ENCODE results near the gene MIPEP. TPM values are rescaled to one million over a fixed set of nuclear protein-coding genes. Genes with fewer than 3 reads are reported as not detected.

MIPEP gene
- total and polyA plus RNA-seq, 2 donors (not counting 1 experiment from before 2014, with no cell fraction given), result 90.0 to 92.5 TPM

- no peaks in the 10 kb centered on the region for H4K20me1 ChIP-seq (ENCODE audit: control insufficient read depth, extremely low read depth, insufficient read depth, low read length)
- no peak overlapping the region for H3K4me3 ChIP-seq (replicated peaks in 1 of 4; ENCODE audit: control extremely low read depth in 1 of 4, insufficient read depth in 1 of 4, low read depth in 3 of 4, low read length in 4 of 4)
- no peak overlapping the region for H3K4me2 ChIP-seq (ENCODE audit: extremely low read depth, insufficient read depth, low read length)
- no peaks in the 10 kb centered on the region for H3K79me2 ChIP-seq (ENCODE audit: control insufficient read depth, insufficient read depth, low read length)
- peaks cover 9% of the 10 kb centered on the region for H3K4me1 ChIP-seq (ENCODE audit: control insufficient read depth, extremely low read depth, insufficient read depth, low read length)
- H3K36me3 ChIP-seq (ENCODE audit: control insufficient read depth, insufficient read depth, low read length), result no peaks in the 10 kb centered on the region
- no peaks in the 10 kb centered on the region for H3K9me3 ChIP-seq (ENCODE audit: control insufficient read depth, insufficient read depth, low read depth, low read length)
- TF ChIP-seq CTCF (conservative IDR thresholded peaks at IDR 0.05 in 1 of 2, IDR thresholded peaks at IDR 0.05 in 1 of 2; ENCODE audit: low read depth in 1 of 2, low read length in 2 of 2) (no peak), EZH2 (IDR thresholded peaks at IDR 0.05; ENCODE audit: low read length, missing control alignments) (no peak)
- H2AFZ ChIP-seq (ENCODE audit: low read length), result no peak overlapping the region
- H3K27me3 ChIP-seq (ENCODE audit: control insufficient read depth, insufficient read depth, low read length), result no peaks in the 10 kb centered on the region
- H3K27ac ChIP-seq (ENCODE audit: insufficient read depth, low read length), result no peak overlapping the region
- no peak overlapping the region for H3K9ac ChIP-seq (ENCODE audit: insufficient read depth, low read length)
- no peak for DNase-seq (ENCODE audit: low read depth in 2 of 2)
These were observed 130.2 kb downstream of the MIPEP start for GRCh38 chr13:23758798-23759527.

- H3K27me3 ChIP-seq (ENCODE audit: control insufficient read depth, insufficient read depth, low read length), result no peaks in the 10 kb centered on the region
- H3K4me3 ChIP-seq (replicated peaks in 1 of 4; ENCODE audit: control extremely low read depth in 1 of 4, insufficient read depth in 1 of 4, low read depth in 3 of 4, low read length in 4 of 4), result no peak overlapping the region
- no peak for DNase-seq (ENCODE audit: low read depth in 2 of 2)
- peak overlapping the region; percentile 11 for H3K4me2 ChIP-seq (ENCODE audit: extremely low read depth, insufficient read depth, low read length)
- no peak overlapping the region for H3K9ac ChIP-seq (ENCODE audit: insufficient read depth, low read length)
- peaks cover 21% of the 10 kb centered on the region for H3K4me1 ChIP-seq (ENCODE audit: control insufficient read depth, extremely low read depth, insufficient read depth, low read length)
- H3K9me3 ChIP-seq (ENCODE audit: control insufficient read depth, insufficient read depth, low read depth, low read length), result no peaks in the 10 kb centered on the region
- peak overlapping the region; percentile 36 for H3K27ac ChIP-seq (ENCODE audit: insufficient read depth, low read length)
- H3K79me2 ChIP-seq (ENCODE audit: control insufficient read depth, insufficient read depth, low read length), result no peaks in the 10 kb centered on the region
- H2AFZ ChIP-seq (ENCODE audit: low read length), result no peak overlapping the region
- TF ChIP-seq EZH2 (IDR thresholded peaks at IDR 0.05; ENCODE audit: low read length, missing control alignments) (no peak), CTCF (conservative IDR thresholded peaks at IDR 0.05 in 1 of 2, IDR thresholded peaks at IDR 0.05 in 1 of 2; ENCODE audit: low read depth in 1 of 2, low read length in 2 of 2) (no peak)
- H3K36me3 ChIP-seq (ENCODE audit: control insufficient read depth, insufficient read depth, low read length), result no peaks in the 10 kb centered on the region
- H4K20me1 ChIP-seq (ENCODE audit: control insufficient read depth, extremely low read depth, insufficient read depth, low read length), result no peaks in the 10 kb centered on the region
These were observed 134.2 kb downstream of the MIPEP start for GRCh38 chr13:23754997-23755396.

GRCh38 chr13:23754506-23754905 lies 134.7 kb downstream of the MIPEP start:
- Histone ChIP-seq H3K27me3 (ENCODE audit: control insufficient read depth, insufficient read depth, low read length) (no peaks in the 10 kb centered on the region), H3K79me2 (ENCODE audit: control insufficient read depth, insufficient read depth, low read length) (no peaks in the 10 kb centered on the region), H3K36me3 (ENCODE audit: control insufficient read depth, insufficient read depth, low read length) (no peaks in the 10 kb centered on the region), H3K4me2 (ENCODE audit: extremely low read depth, insufficient read depth, low read length) (peak overlapping the region; percentile 11), H4K20me1 (ENCODE audit: control insufficient read depth, extremely low read depth, insufficient read depth, low read length) (no peaks in the 10 kb centered on the region), H3K9me3 (ENCODE audit: control insufficient read depth, insufficient read depth, low read depth, low read length) (no peaks in the 10 kb centered on the region), H3K9ac (ENCODE audit: insufficient read depth, low read length) (no peak overlapping the region), H3K27ac (ENCODE audit: insufficient read depth, low read length) (peak overlapping the region; percentile 36), H2AFZ (ENCODE audit: low read length) (no peak overlapping the region), H3K4me1 (ENCODE audit: control insufficient read depth, extremely low read depth, insufficient read depth, low read length) (peaks cover 21% of the 10 kb centered on the region), H3K4me3 (replicated peaks in 1 of 4; ENCODE audit: control extremely low read depth in 1 of 4, insufficient read depth in 1 of 4, low read depth in 3 of 4, low read length in 4 of 4) (no peak overlapping the region)
- TF ChIP-seq EZH2 (IDR thresholded peaks at IDR 0.05; ENCODE audit: low read length, missing control alignments) (no peak), CTCF (conservative IDR thresholded peaks at IDR 0.05 in 1 of 2, IDR thresholded peaks at IDR 0.05 in 1 of 2; ENCODE audit: low read depth in 1 of 2, low read length in 2 of 2) (no peak)
- DNase-seq (ENCODE audit: low read depth in 2 of 2), result no peak
